HepG2 (cell line): ENCODE data around the gene IFRD1. TPM values are rescaled to one million over a fixed set of nuclear protein-coding genes. Genes with fewer than 3 reads are reported as not detected.

Source experiments
- ATF1 ChIP-seq: IDR thresholded peaks from 2 replicates; pipeline ENCODE4 v1.6.1; 2016; ENCODE audit warnings: mild to moderate bottlenecking, control low read depth
- ATF2 ChIP-seq: sonication (generic); formaldehyde crosslinking; IDR thresholded peaks from 2 replicates; pipeline ENCODE4 v1.4.0; 2020; ENCODE audit warnings: missing genetic modification reagents
- BRCA1 ChIP-seq: sonication (generic); formaldehyde crosslinking; IDR thresholded peaks from 2 replicates; pipeline ENCODE4 v1.4.0; 2020; ENCODE audit warnings: missing genetic modification reagents
- BRD4 ChIP-seq: sonication (generic); formaldehyde crosslinking; IDR thresholded peaks from 2 replicates; pipeline ENCODE4 v1.4.0; 2020; ENCODE audit warnings: missing genetic modification reagents
- CHD2 ChIP-seq: IDR thresholded peaks from 2 replicates; pipeline ENCODE4 v1.6.1; 2011; ENCODE audit warnings: low read depth, low read length, improper control_type of control experiment
- NFIC ChIP-seq: IDR thresholded peaks from 2 replicates; pipeline ENCODE4 v1.6.1; 2012; ENCODE audit warnings: mild to moderate bottlenecking, low read length, inconsistent platforms
- PATZ1 ChIP-seq: sonication (generic); formaldehyde crosslinking; IDR thresholded peaks from 2 replicates; pipeline ENCODE4 v1.4.0; 2020; ENCODE audit warnings: missing genetic modification reagents
- RXRB ChIP-seq: IDR thresholded peaks from 2 replicates; pipeline ENCODE4 v1.6.1; 2016; ENCODE audit warnings: borderline replicate concordance, missing genetic modification reagents, missing compliant biosample characterization
- ZBTB4 ChIP-seq: sonication (generic); formaldehyde crosslinking; IDR thresholded peaks from 2 replicates; pipeline ENCODE4 v1.4.0; 2020; ENCODE audit warnings: missing genetic modification reagents, mild to moderate bottlenecking, borderline replicate concordance
- ZNF281 ChIP-seq: sonication (generic); formaldehyde crosslinking; IDR thresholded peaks from 2 replicates; pipeline ENCODE4 v1.4.0; 2020; ENCODE audit warnings: missing genetic modification reagents, borderline replicate concordance
- ZNF333 ChIP-seq: sonication (generic); formaldehyde crosslinking; IDR thresholded peaks from 2 replicates; pipeline ENCODE4 v1.4.0; 2020; ENCODE audit warnings: mild to moderate bottlenecking, missing genetic modification reagents, borderline replicate concordance
- ZNF614 ChIP-seq: IDR thresholded peaks from 2 replicates; pipeline ENCODE4 v1.6.1; 2018; ENCODE audit warnings: missing biosample characterization, missing genetic modification reagents, inconsistent platforms, borderline replicate concordance
- polyA plus RNA-seq, 8 experiments: library from polyadenylated mRNA; depleted of rRNA in 3 of 8; stranded (reverse) in 7 of 8; unstranded in 1 of 8; fragments of >200 nt; fragmentation: Illumina TruSeq in 4 of 8; extraction: Trizol in 4 of 8; gene quantifications; 2 replicates each; pipeline versions ENCODE4 v1.2.1 to v1.2.3, GENCODE V29; 2011 to 2016; ENCODE audit warnings: low read depth in 4 of 8, missing spikeins in 1 of 8, mixed read lengths in 1 of 8; ENCODE audit not compliant: insufficient read depth in 1 of 8
- total RNA-seq, 5 experiments: library from RNA; depleted of rRNA; stranded (reverse); fragments of >200 nt; fragmentation: Illumina TruSeq; extraction: Trizol; gene quantifications; 2 replicates each; pipeline ENCODE4 v1.2.3, GENCODE V29; 2016; ENCODE audit warnings: low read depth in 1 of 5
- TF ChIP-seq, protein P1 (sequence below): sonication (generic); formaldehyde crosslinking; IDR thresholded peaks from 2 replicates; pipeline ENCODE4 v1.9.0; 2022; ENCODE audit warnings: missing genetic modification reagents, mild to moderate bottlenecking, borderline replicate concordance

IFRD1 gene
- total and polyA plus RNA-seq, 2 of the 13 experiments (the other 11 are each of a cell fraction or from before 2014, with no cell fraction given), result 50.9 to 55.5 TPM

- peak; percentile 95 for TF ChIP-seq ZNF281
- peak; percentile 97 for TF ChIP-seq CHD2
- TF ChIP-seq ZBTB4 (CRISPR knock-in tag), result 0 out of 2 replicates have a peak, but pooled peaks have one; percentile 22
- TF ChIP-seq ATF1 (CRISPR knock-in tag), result no peak
- peak; percentile 93; the same call in 1 of the 2 replicates for TF ChIP-seq ZNF333 (CRISPR knock-in tag)
- TF ChIP-seq ATF2, result no peak; the same call in 1 of the 2 replicates
- 0 out of 2 replicates have a peak, but pooled peaks have one; percentile 4 for TF ChIP-seq ZNF614 (CRISPR knock-in tag)
- no peak for TF ChIP-seq BRCA1
- 0 out of 2 replicates have a peak, but pooled peaks have one; percentile 13 for TF ChIP-seq PATZ1 (CRISPR knock-in tag)
- TF ChIP-seq, protein P1, sequence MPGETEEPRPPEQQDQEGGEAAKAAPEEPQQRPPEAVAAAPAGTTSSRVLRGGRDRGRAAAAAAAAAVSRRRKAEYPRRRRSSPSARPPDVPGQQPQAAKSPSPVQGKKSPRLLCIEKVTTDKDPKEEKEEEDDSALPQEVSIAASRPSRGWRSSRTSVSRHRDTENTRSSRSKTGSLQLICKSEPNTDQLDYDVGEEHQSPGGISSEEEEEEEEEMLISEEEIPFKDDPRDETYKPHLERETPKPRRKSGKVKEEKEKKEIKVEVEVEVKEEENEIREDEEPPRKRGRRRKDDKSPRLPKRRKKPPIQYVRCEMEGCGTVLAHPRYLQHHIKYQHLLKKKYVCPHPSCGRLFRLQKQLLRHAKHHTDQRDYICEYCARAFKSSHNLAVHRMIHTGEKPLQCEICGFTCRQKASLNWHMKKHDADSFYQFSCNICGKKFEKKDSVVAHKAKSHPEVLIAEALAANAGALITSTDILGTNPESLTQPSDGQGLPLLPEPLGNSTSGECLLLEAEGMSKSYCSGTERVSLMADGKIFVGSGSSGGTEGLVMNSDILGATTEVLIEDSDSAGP, result peak; percentile 73; the same call in 1 of the 2 replicates
- peak; percentile 59; the same call in 1 of the 2 replicates for TF ChIP-seq BRD4 (CRISPR knock-in tag)
- peak; percentile 12; the same call in 1 of the 2 replicates for TF ChIP-seq NFIC
- no peak for TF ChIP-seq RXRB (CRISPR knock-in tag)
These were observed 824 bp downstream of the IFRD1 start (continued) for GRCh38 chr7:112450807-112451761.
